ENCODE data around the gene LRBA. TPM values are rescaled to one million over a fixed set of nuclear protein-coding genes. Genes with fewer than 3 reads are reported as not detected.

LRBA gene
- total and polyA plus RNA-seq, 4 donors: 11.8 to 149 (median 34.2) TPM

DNA sequence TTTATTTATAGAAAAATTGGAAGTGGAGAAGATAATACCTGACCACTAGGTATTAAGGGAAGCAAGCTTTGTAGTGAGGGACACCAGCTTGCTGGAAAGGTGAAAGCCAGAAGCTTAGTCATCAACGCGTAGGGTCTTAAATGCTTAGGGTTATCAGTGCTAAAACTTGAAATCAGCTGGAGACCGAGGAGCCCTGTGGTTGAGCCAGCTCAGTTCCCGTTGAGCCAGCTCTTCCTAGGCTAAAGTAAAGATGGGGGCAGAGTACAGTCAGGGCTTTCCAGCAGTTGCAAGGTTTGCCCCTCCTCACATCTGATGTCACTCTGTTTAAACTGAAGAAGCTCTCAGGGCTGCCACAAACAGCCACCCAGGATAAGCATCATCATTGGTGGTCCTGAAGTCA lies 696.1 kb downstream of the LRBA start:
- TF ChIP-seq, protein P1, sequence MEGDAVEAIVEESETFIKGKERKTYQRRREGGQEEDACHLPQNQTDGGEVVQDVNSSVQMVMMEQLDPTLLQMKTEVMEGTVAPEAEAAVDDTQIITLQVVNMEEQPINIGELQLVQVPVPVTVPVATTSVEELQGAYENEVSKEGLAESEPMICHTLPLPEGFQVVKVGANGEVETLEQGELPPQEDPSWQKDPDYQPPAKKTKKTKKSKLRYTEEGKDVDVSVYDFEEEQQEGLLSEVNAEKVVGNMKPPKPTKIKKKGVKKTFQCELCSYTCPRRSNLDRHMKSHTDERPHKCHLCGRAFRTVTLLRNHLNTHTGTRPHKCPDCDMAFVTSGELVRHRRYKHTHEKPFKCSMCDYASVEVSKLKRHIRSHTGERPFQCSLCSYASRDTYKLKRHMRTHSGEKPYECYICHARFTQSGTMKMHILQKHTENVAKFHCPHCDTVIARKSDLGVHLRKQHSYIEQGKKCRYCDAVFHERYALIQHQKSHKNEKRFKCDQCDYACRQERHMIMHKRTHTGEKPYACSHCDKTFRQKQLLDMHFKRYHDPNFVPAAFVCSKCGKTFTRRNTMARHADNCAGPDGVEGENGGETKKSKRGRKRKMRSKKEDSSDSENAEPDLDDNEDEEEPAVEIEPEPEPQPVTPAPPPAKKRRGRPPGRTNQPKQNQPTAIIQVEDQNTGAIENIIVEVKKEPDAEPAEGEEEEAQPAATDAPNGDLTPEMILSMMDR (IDR thresholded peaks at IDR 0.05; ENCODE audit: control extremely low read depth, extremely low read depth): no peak
- Histone ChIP-seq H3K9ac (ENCODE audit: insufficient read depth in 1 of 2, low read length in 2 of 2) (no peak overlapping the region), H3K4me1 (ENCODE audit: control insufficient read depth in 5 of 5, insufficient read depth in 5 of 5, low read length in 5 of 5) (peaks cover 0 to 25% (median 3%) of the 10 kb centered on the region in 5 donors), H3K4me3 (no peak overlapping the region), H3K36me3 (ENCODE audit: control insufficient read depth in 4 of 4, insufficient read depth in 4 of 4, low read length in 4 of 4) (peaks cover 0 to 4% (median 2%) of the 10 kb centered on the region in 4 donors), H3K27me3 (ENCODE audit: control insufficient read depth in 3 of 3, insufficient read depth in 3 of 3, low read length in 2 of 3) (no peaks in the 10 kb centered on the region), H3K27ac (ENCODE audit: low read depth in 1 of 2, low read length in 1 of 2) (no peak overlapping the region), H3K9me3 (ENCODE audit: control insufficient read depth in 4 of 4, insufficient read depth in 3 of 4, low read length in 3 of 4) (no peaks in the 10 kb centered on the region)
- DNase-seq (no peak), ATAC-seq (ENCODE audit: insufficient read depth, low FRiP score) (no peak)
- 91 to 94% methylated on average over 4 of the region's 4 CpGs for WGBS, 2 donors

DNA sequence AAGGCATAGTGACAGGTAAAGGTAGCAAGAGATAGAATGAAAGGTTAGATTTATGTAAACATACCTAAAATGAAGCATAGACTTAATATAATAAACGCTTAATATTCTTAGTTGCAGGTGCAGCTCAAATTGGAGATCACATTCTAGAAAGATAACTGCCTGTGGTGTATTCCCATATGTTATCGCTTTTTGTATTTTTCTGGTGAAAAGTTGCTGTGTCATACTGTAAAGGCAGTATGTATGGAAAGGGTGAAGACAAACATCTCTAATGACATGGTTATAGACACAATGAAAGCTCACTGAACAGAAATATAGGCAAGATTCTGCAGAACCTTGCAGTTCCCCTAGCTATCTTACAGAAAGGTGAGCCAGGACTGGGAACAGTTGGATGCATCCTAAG lies 696.6 kb downstream of the LRBA start:
- DNase-seq: no peak
- no peak overlapping the region for H3K4me3 ChIP-seq
- H3K9ac ChIP-seq (ENCODE audit: insufficient read depth in 1 of 2, low read length in 2 of 2): no peak overlapping the region
- no peaks in the 10 kb centered on the region for H3K9me3 ChIP-seq (ENCODE audit: control insufficient read depth in 4 of 4, insufficient read depth in 3 of 4, low read length in 3 of 4)
- 50% methylated on average over 2 of the region's 2 CpGs for WGBS, 2 donors
- TF ChIP-seq, protein P1 (IDR thresholded peaks at IDR 0.05; ENCODE audit: control extremely low read depth, extremely low read depth): no peak
- ATAC-seq (ENCODE audit: insufficient read depth, low FRiP score): no peak
- no peak overlapping the region for H3K27ac ChIP-seq (ENCODE audit: low read depth in 1 of 2, low read length in 1 of 2)
- H3K36me3 ChIP-seq (ENCODE audit: control insufficient read depth in 4 of 4, insufficient read depth in 4 of 4, low read length in 4 of 4): peaks cover 0 to 4% (median 2%) of the 10 kb centered on the region in 4 donors
- peaks cover 0 to 22% (median 3%) of the 10 kb centered on the region in 5 donors for H3K4me1 ChIP-seq (ENCODE audit: control insufficient read depth in 5 of 5, insufficient read depth in 5 of 5, low read length in 5 of 5)
- no peaks in the 10 kb centered on the region for H3K27me3 ChIP-seq (ENCODE audit: control insufficient read depth in 3 of 3, insufficient read depth in 3 of 3, low read length in 2 of 3)

DNA sequence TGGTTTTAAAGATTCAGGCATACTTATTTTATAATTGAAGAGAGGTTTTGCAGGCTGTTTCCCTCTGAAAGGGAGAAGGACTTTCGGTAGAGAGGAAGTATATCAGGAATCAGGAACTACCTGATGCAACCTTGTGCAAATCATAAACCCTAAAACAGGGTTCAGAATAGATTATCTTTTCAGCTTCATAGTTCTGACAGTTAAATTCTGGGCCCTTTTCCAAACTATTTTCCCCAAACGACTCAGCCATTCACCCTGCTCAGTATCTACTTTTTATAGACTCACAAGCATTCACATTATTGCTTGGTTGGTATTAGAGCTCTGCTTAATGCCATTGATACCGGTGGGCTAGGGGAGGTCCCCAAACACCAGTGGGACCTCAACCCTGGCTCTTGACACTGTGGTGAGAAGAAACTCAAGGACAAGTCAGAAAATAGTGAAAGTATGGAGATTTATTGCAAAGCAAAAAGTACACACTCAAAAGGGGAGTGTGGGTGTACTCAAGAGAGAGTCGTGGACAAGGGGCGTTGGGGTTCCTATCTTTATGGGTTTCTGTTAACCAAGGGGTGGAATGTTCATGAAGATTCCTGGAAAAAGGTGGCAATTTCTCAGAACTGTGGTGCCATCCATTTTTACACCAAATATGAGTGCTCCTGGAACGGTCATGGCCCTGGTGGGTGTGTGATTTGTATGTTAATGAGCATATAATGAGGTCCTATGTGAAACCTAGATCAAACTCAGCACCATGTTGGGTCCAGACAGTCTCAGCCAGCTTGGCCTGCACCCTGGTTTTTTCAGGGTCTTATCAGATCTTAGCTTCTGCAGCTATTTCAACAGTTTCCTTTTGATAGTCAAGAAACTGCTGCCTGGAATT lies 698.5 kb downstream of the LRBA start:
- ATAC-seq (ENCODE audit: insufficient read depth, low FRiP score): no peak
- no peak for DNase-seq
- H3K27me3 ChIP-seq (ENCODE audit: control insufficient read depth in 3 of 3, insufficient read depth in 3 of 3, low read length in 2 of 3): no peaks in the 10 kb centered on the region
- H3K36me3 ChIP-seq (ENCODE audit: control insufficient read depth in 4 of 4, insufficient read depth in 4 of 4, low read length in 4 of 4): peaks cover 0 to 4% (median 2%) of the 10 kb centered on the region in 4 donors
- TF ChIP-seq, protein P1 (IDR thresholded peaks at IDR 0.05; ENCODE audit: control extremely low read depth, extremely low read depth): no peak
- H3K4me1 ChIP-seq (ENCODE audit: control insufficient read depth in 5 of 5, insufficient read depth in 5 of 5, low read length in 5 of 5): peaks cover 0 to 11% (median 0%) of the 10 kb centered on the region in 5 donors
- 65 to 71% methylated on average over 6 of the region's 6 CpGs for WGBS, 2 donors
- no peak overlapping the region for H3K4me3 ChIP-seq
- H3K27ac ChIP-seq (ENCODE audit: low read depth in 1 of 2, low read length in 1 of 2): no peak overlapping the region
- H3K9me3 ChIP-seq (ENCODE audit: control insufficient read depth in 4 of 4, insufficient read depth in 3 of 4, low read length in 3 of 4): no peaks in the 10 kb centered on the region
- no peak overlapping the region for H3K9ac ChIP-seq (ENCODE audit: insufficient read depth in 1 of 2, low read length in 2 of 2)
